HFFc6 (cell line): ENCODE measurements around the gene LAMA2. TPM values are rescaled to one million over a fixed set of nuclear protein-coding genes. Genes with fewer than 3 reads are reported as not detected.

Source experiments
- DNase-seq: peaks from one replicate; pipeline ENCODE4 v3.0.0-alpha.2; 2018
- H3K27ac Mint-ChIP-seq: 2 replicates; pipeline ENCODE4 v1.8.0; 2020; ENCODE audit warnings: mild to moderate bottlenecking, mixed read lengths
- H3K27me3 Mint-ChIP-seq: 2 replicates; pipeline ENCODE4 v1.8.0; 2021; ENCODE audit warnings: mild to moderate bottlenecking, moderate library complexity, mixed read lengths; ENCODE audit not compliant: insufficient read depth
- H3K36me3 Mint-ChIP-seq: 2 replicates; pipeline ENCODE4 v1.8.0; 2021; ENCODE audit warnings: low read depth, mixed read lengths
- H3K4me1 Mint-ChIP-seq: 2 replicates; pipeline ENCODE4 v1.8.0; 2020; ENCODE audit warnings: low read depth, mixed read lengths
- H3K4me3 Mint-ChIP-seq: 2 replicates; pipeline ENCODE4 v1.8.0; 2020; ENCODE audit warnings: mild to moderate bottlenecking, moderate library complexity, mixed read lengths
- H3K9me3 Mint-ChIP-seq: 2 replicates; pipeline ENCODE4 v1.8.0; 2020; ENCODE audit warnings: mild to moderate bottlenecking, mixed read lengths
- CTCF ChIP-seq: fragments of 200-600 bp; sonication (generic); IDR thresholded peaks from 2 replicates; pipeline ENCODE4 v1.5.0; 2021; ENCODE audit warnings: antibody characterized with exemption, mild to moderate bottlenecking
- total RNA-seq, 6 experiments: library from RNA; stranded (reverse); fragmentation: NEBNext Ultra II Directional; extraction: Animal tissue kit (Norgen Biotek cat#: 25700); gene quantifications; 2 replicates in 1 of 6; 3 replicates in 5 of 6; pipeline ENCODE4 v1.2.3, GENCODE V29; 2021

Gene LAMA2
- total RNA-seq, 6 experiments from 2014 or later = 8.2 to 14.3 (median 10.5) TPM

GRCh38 chr6:129499843-129500219 lies 616.9 kb downstream of the LAMA2 start:
- H3K27ac Mint-ChIP-seq = peak overlapping the region; percentile 88
- H3K4me1 Mint-ChIP-seq = peaks cover 81% of the 10 kb centered on the region
- H3K4me3 Mint-ChIP-seq = no peak overlapping the region
- no peak for TF ChIP-seq CTCF
- DNase-seq = no peak
- H3K27me3 Mint-ChIP-seq = peaks cover 1% of the 10 kb centered on the region; the same call in 1 of the 2 replicates
- H3K9me3 Mint-ChIP-seq = no peaks in the 10 kb centered on the region
- H3K36me3 Mint-ChIP-seq = peaks cover 17% of the 10 kb centered on the region

- Mint-ChIP-seq H3K4me3 (peak overlapping the region; percentile 63), H3K27me3 (peaks cover 1% of the 10 kb centered on the region; the same call in 1 of the 2 replicates)
Observed at GRCh38 chr6:129500958-129501739, 618.2 kb downstream of the LAMA2 start.

GRCh38 chr6:129501740-129502660 lies 619.1 kb downstream of the LAMA2 start:
- no peak for TF ChIP-seq CTCF
- Mint-ChIP-seq H3K4me1 (peaks cover 62% of the 10 kb centered on the region), H3K9me3 (no peaks in the 10 kb centered on the region), H3K27ac (peak overlapping the region; percentile 90), H3K36me3 (no peaks in the 10 kb centered on the region), H3K4me3 (peak overlapping the region; percentile 63), H3K27me3 (peaks cover 1% of the 10 kb centered on the region; the same call in 1 of the 2 replicates)
- no peak for DNase-seq

More at GRCh38 chr6:129500958-129501739, 618.2 kb downstream of the LAMA2 start:
- peak; percentile 97 for DNase-seq
- Mint-ChIP-seq H3K36me3 (peaks cover 5% of the 10 kb centered on the region; the same call in 1 of the 2 replicates), H3K9me3 (no peaks in the 10 kb centered on the region), H3K4me1 (peaks cover 68% of the 10 kb centered on the region), H3K27ac (peak overlapping the region; percentile 90)
- peak; percentile 63 for TF ChIP-seq CTCF

- Mint-ChIP-seq H3K4me3 (no peak overlapping the region), H3K27me3 (no peaks in the 10 kb centered on the region), H3K27ac (no peak overlapping the region), H3K9me3 (no peaks in the 10 kb centered on the region), H3K36me3 (peaks cover 13% of the 10 kb centered on the region), H3K4me1 (peaks cover 42% of the 10 kb centered on the region)
- TF ChIP-seq CTCF = no peak
- DNase-seq = no peak
Observed at GRCh38 chr6:129504456-129504855, 621.5 kb downstream of the LAMA2 start.

- Mint-ChIP-seq H3K9me3 (no peaks in the 10 kb centered on the region), H3K4me1 (peaks cover 41% of the 10 kb centered on the region), H3K27ac (no peak overlapping the region)
Observed at GRCh38 chr6:129507059-129507807, 624.3 kb downstream of the LAMA2 start.

More at GRCh38 chr6:129507059-129507807, 624.3 kb downstream of the LAMA2 start:
- DNase-seq = no peak
- Mint-ChIP-seq H3K27me3 (no peaks in the 10 kb centered on the region), H3K4me3 (no peak overlapping the region), H3K36me3 (peaks cover 31% of the 10 kb centered on the region)
- no peak for TF ChIP-seq CTCF
